OCI-LY3 (cell line): Measurements from ENCODE around the gene CACNB4.

Source experiments
- H2AFZ ChIP-seq: fragments of 200-600, 300-600 bp; shearing (Covaris generic); 2 replicates; pipeline ENCODE4 v1.6.0; 2014; ENCODE audit warnings: antibody characterized with exemption, low read depth, low read length
- H3K27ac ChIP-seq: fragments of 200-600, 300-600 bp; sonication (generic); 2 replicates; pipeline ENCODE4 v1.5.1; 2014; ENCODE audit warnings: mild to moderate bottlenecking, low read length, moderate library complexity, mixed read lengths
- H3K27me3 ChIP-seq: fragments of 200-600, 300-600 bp; sonication (generic); 2 replicates; pipeline ENCODE4 v1.6.1; 2014; ENCODE audit warnings: low read depth, low read length, mixed read lengths
- H3K36me3 ChIP-seq: fragments of 200-600, 300-600 bp; sonication (generic); replicated peaks from 2 replicates; pipeline ENCODE3; 2014; ENCODE audit warnings: low read depth, low read length, mixed read lengths
- H3K4me1 ChIP-seq: fragments of 300-600, 200-600 bp; sonication (generic); 2 replicates; pipeline ENCODE4 v1.6.1; 2014; ENCODE audit warnings: low read length, mixed read lengths
- H3K4me2 ChIP-seq: fragments of 200-600, 300-600 bp; sonication (generic); 2 replicates; pipeline ENCODE4 v1.6.1; 2014; ENCODE audit warnings: low read length, mixed read lengths
- H3K4me3 ChIP-seq: fragments of 300-600, 200-600 bp; sonication (generic); 2 replicates; pipeline ENCODE4 v1.5.1; 2014; ENCODE audit warnings: antibody characterized with exemption, mild to moderate bottlenecking, low read length, moderate library complexity
- H3K79me2 ChIP-seq: fragments of 300-600, 200-600 bp; shearing (Covaris generic); 2 replicates; pipeline ENCODE4 v1.6.1; 2014; ENCODE audit warnings: mild to moderate bottlenecking, low read length, mixed read lengths
- H3K9ac ChIP-seq: fragments of 300-600, 200-600 bp; shearing (Covaris generic); 2 replicates; pipeline ENCODE4 v1.6.0; 2014; ENCODE audit warnings: mild to moderate bottlenecking, low read length, moderate library complexity
- H3K9me3 ChIP-seq: fragments of 200-600, 300-600 bp; shearing (Covaris generic); 2 replicates; pipeline ENCODE4 v1.6.1; 2014; ENCODE audit warnings: low read length, mixed read lengths; ENCODE audit not compliant: insufficient read depth
- H4K20me1 ChIP-seq: fragments of 200-600, 300-600 bp; sonication (generic); 2 replicates; pipeline ENCODE4 v1.6.1; 2016; ENCODE audit warnings: low read length, mixed read lengths; ENCODE audit not compliant: insufficient read depth
- CTCF ChIP-seq: fragments of 200-600, 300-600 bp; sonication (generic); IDR thresholded peaks from 2 replicates; pipeline ENCODE4 v1.5.1; 2014; ENCODE audit warnings: antibody characterized with exemption, low read length, low read depth
- EZH2phosphoT487 ChIP-seq: fragments of 200-600 bp; shearing (Covaris generic); IDR thresholded peaks from 2 replicates; pipeline ENCODE4 v1.6.1; 2018; ENCODE audit warnings: antibody characterized with exemption, mixed run types, low read depth

CACNB4 gene

GRCh38 chr2:151841047-151841424 lies 257.8 kb downstream of the CACNB4 start:
- H3K4me2 ChIP-seq, result peak overlapping the region; percentile 61
- peaks cover 69% of the 10 kb centered on the region for H3K27me3 ChIP-seq
- no peak overlapping the region for H2AFZ ChIP-seq
- peaks cover 41% of the 10 kb centered on the region for H3K4me1 ChIP-seq
- H3K27ac ChIP-seq, result no peak overlapping the region
- no peak overlapping the region for H3K4me3 ChIP-seq
- TF ChIP-seq EZH2phosphoT487 (no peak), CTCF (no peak)
- no peak overlapping the region for H3K9ac ChIP-seq
- H3K9me3 ChIP-seq, result no peaks in the 10 kb centered on the region
- no peaks in the 10 kb centered on the region for H3K36me3 ChIP-seq
- H4K20me1 ChIP-seq, result peaks cover 10% of the 10 kb centered on the region
- no peaks in the 10 kb centered on the region for H3K79me2 ChIP-seq

GRCh38 chr2:151840216-151841046 lies 258.4 kb downstream of the CACNB4 start:
- Histone ChIP-seq H3K79me2 (no peaks in the 10 kb centered on the region), H3K9ac (no peak overlapping the region), H3K27me3 (peaks cover 75% of the 10 kb centered on the region), H3K4me3 (peak overlapping the region; percentile 18; the same call in 1 of the 2 replicates), H3K9me3 (no peaks in the 10 kb centered on the region), H3K4me2 (peak overlapping the region; percentile 61), H4K20me1 (peaks cover 10% of the 10 kb centered on the region), H2AFZ (no peak overlapping the region), H3K27ac (no peak overlapping the region), H3K36me3 (no peaks in the 10 kb centered on the region), H3K4me1 (peaks cover 40% of the 10 kb centered on the region)
- TF ChIP-seq EZH2phosphoT487, result no peak
- TF ChIP-seq CTCF, result no peak

GRCh38 chr2:151837926-151838325 lies 260.9 kb downstream of the CACNB4 start:
- H3K9ac ChIP-seq, result no peak overlapping the region
- H3K4me2 ChIP-seq, result no peak overlapping the region
- H3K27ac ChIP-seq, result no peak overlapping the region
- H3K27me3 ChIP-seq, result peaks cover 62% of the 10 kb centered on the region
- TF ChIP-seq EZH2phosphoT487 (peak; percentile 31; the same call in 1 of the 2 replicates), CTCF (no peak)
- no peak overlapping the region for H2AFZ ChIP-seq
- no peak overlapping the region for H3K4me3 ChIP-seq
- no peaks in the 10 kb centered on the region for H3K9me3 ChIP-seq
- no peaks in the 10 kb centered on the region for H3K79me2 ChIP-seq
- no peaks in the 10 kb centered on the region for H3K36me3 ChIP-seq
- H3K4me1 ChIP-seq, result peaks cover 46% of the 10 kb centered on the region
- H4K20me1 ChIP-seq, result peaks cover 10% of the 10 kb centered on the region

- TF ChIP-seq EZH2phosphoT487 (0 out of 2 replicates have a peak, but pooled peaks have one; percentile 52), CTCF (no peak)
- H3K9ac ChIP-seq, result no peak overlapping the region
- H3K4me2 ChIP-seq, result peak overlapping the region; percentile 35
- H4K20me1 ChIP-seq, result no peaks in the 10 kb centered on the region
- H3K9me3 ChIP-seq, result no peaks in the 10 kb centered on the region
- no peak overlapping the region for H2AFZ ChIP-seq
- H3K36me3 ChIP-seq, result no peaks in the 10 kb centered on the region
- peaks cover 58% of the 10 kb centered on the region for H3K27me3 ChIP-seq
- H3K4me1 ChIP-seq, result peaks cover 31% of the 10 kb centered on the region
- H3K27ac ChIP-seq, result no peak overlapping the region
- no peaks in the 10 kb centered on the region for H3K79me2 ChIP-seq
- no peak overlapping the region for H3K4me3 ChIP-seq
Measured at GRCh38 chr2:151833984-151834383, 264.9 kb downstream of the CACNB4 start.
